Common myeloid progenitor, CD34-positive (primary cell): ENCODE measurements around the gene NPPC.
"Not testable (repeated sequence)": the region's sequence is repeated elsewhere in the genome, so short reads cannot be mapped to it uniquely, and the experiment has no call there.

ENCODE experiments used
- CTCF ChIA-PET: fragments of 350-600 bp; sonication (Branson Sonifier 250); formaldehyde crosslinking; loops from one replicate; lab custom pipeline; 2021; ENCODE audit warnings: antibody characterized with exemption; lab: Charles Lee
- POLR2A ChIA-PET: fragments of 350-600 bp; sonication (Branson Sonifier 250); formaldehyde crosslinking; loops from one replicate; lab custom pipeline; 2021; ENCODE audit warnings: antibody characterized with exemption; lab: Charles Lee
- DNase-seq, 3 donors: peaks; one replicate each; pipeline versions ENCODE4 v3.0.0 to v3.0.0-alpha.2; 2013
- H3K27ac ChIP-seq, 2 experiments: 1 replicate in 1 of 2; 2 replicates in 1 of 2; pipeline ENCODE4 v1.7.0; 2013; ENCODE audit warnings: inconsistent platforms in 2 of 2, low read length in 2 of 2, mild to moderate bottlenecking in 2 of 2, low read depth in 1 of 2, moderate library complexity in 1 of 2; ENCODE audit not compliant: severe bottlenecking in 2 of 2, insufficient read depth in 1 of 2, poor library complexity in 1 of 2
- H3K27me3 ChIP-seq, 5 experiments: replicated peaks in 2 of 5; 1 replicate in 3 of 5; 2 replicates in 2 of 5; pipeline versions ENCODE4 v1.6.1 to v1.7.0; 2013; ENCODE audit warnings: low read length in 4 of 5, mild to moderate bottlenecking in 2 of 5, moderate library complexity in 2 of 5, inconsistent platforms in 1 of 5; ENCODE audit not compliant: insufficient read depth in 5 of 5, control insufficient read depth in 4 of 5
- H3K36me3 ChIP-seq, 4 experiments: 1 replicate in 2 of 4; 2 replicates in 2 of 4; pipeline versions ENCODE4 v1.6.1 to v1.7.0; 2013; ENCODE audit warnings: low read length in 3 of 4, control low read depth in 1 of 4, mild to moderate bottlenecking in 1 of 4; ENCODE audit not compliant: control insufficient read depth in 4 of 4, insufficient read depth in 4 of 4
- H3K4me1 ChIP-seq, 4 experiments: 1 replicate in 3 of 4; 2 replicates in 1 of 4; pipeline versions ENCODE4 v1.6.1 to v1.7.1; 2013; ENCODE audit warnings: low read length in 3 of 4, mild to moderate bottlenecking in 3 of 4, control low read depth in 1 of 4, inconsistent platforms in 1 of 4, moderate library complexity in 1 of 4; ENCODE audit not compliant: control insufficient read depth in 4 of 4, insufficient read depth in 4 of 4; ENCODE audit errors: control extremely low read depth in 1 of 4
- H3K4me3 ChIP-seq, 7 experiments: 1 replicate in 4 of 7; 2 replicates in 3 of 7; pipeline versions ENCODE4 v1.5.1 to v1.7.0; 2013; ENCODE audit warnings: mild to moderate bottlenecking in 7 of 7, low read length in 6 of 7, moderate library complexity in 6 of 7, inconsistent platforms in 2 of 7, low read depth in 2 of 7, control low read depth in 1 of 7; ENCODE audit not compliant: insufficient read depth in 4 of 7, control insufficient read depth in 1 of 7; ENCODE audit errors: extremely low read depth in 1 of 7
- H3K9me3 ChIP-seq, 5 experiments: 1 replicate in 4 of 5; 2 replicates in 1 of 5; pipeline versions ENCODE4 v1.6.1 to v1.7.1; 2013; ENCODE audit warnings: low read length in 4 of 5, mild to moderate bottlenecking in 2 of 5, inconsistent platforms in 1 of 5, low read depth in 1 of 5, moderate library complexity in 1 of 5; ENCODE audit not compliant: control insufficient read depth in 4 of 5, insufficient read depth in 2 of 5; ENCODE audit errors: control extremely low read depth in 1 of 5
- WGBS: methylation state at CpG from one replicate; pipeline ENCODE4 v1.1.5; 2013; ENCODE audit not compliant: insufficient coverage; 5-methylcytosine and 5-hydroxymethylcytosine counted together

The NPPC gene

DNA sequence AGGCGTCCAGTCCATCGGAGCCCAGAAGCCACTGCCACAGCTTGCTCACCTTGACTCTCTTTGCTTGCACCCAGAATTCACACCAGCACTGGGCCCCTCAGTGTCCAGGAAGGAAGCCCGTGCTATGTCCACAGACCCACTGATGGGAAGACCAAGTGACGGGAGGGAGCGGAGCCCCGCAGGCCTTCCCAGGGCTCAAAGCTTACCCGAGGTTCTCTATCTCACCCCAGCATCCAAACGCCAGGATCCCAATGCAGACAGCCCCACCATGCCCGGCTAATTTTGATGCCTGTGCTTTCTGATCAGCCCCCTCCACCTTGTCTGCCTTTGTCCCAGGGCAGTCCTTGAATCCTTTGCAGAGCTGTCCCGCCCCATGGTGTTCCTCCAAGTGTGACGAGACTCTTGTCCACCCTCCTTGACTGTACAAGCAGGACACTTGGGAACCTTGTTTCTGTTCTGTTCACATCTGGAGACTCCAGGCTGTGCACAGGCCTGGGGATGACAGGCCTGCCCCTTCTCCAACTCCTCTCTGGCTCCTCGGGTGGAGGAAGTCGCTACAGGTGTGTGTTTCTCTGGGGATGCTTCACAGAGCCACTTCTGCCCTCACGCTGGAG lies 12.0 kb downstream of the NPPC start:
- Histone ChIP-seq H3K4me1 (peaks cover 0 to 16% (median 10%) of the 10 kb centered on the region in 4 experiments), H3K4me3 (no peak overlapping the region), H3K9me3 (no peaks in the 10 kb centered on the region), H3K36me3 (no peaks in the 10 kb centered on the region), H3K27me3 (peaks cover 0 to 11% (median 2%) of the 10 kb centered on the region in 5 experiments), H3K27ac (no peak overlapping the region)
- ChIA-PET CTCF (interaction anchor here (1.2 kb wide), 1 partner anchor 11 kb away, joined by 7 read pairs; the partner anchor contains the start of gene NPPC), POLR2A (no interaction called here)
- 91% methylated on average over 13 of the region's 14 CpGs for WGBS
- no peak for DNase-seq

DNA sequence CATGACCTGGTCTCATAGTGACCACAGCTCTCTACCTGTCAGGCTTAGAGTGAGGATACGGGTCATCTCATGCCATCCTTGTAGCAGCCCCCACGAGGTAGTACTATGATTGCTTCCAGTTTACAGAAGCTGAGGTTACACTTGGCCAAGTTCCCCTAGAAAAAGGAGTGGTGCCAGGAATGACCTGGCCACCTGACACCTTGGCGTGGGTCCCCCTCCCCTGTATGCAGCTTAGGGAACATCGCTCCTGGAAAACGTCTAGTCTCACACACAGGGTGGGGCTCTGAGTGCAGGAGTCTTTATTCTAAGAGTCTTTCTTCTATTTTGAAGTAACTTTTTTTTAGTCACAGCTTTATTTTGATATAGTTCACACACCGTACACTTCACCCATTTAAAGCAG lies 14.8 kb downstream of the NPPC start:
- POLR2A ChIA-PET = no interaction called here
- H3K27me3 ChIP-seq = peaks cover 0 to 9% (median 0%) of the 10 kb centered on the region in 5 experiments
- no peak overlapping the region for H3K4me3 ChIP-seq
- H3K9me3 ChIP-seq = no peaks in the 10 kb centered on the region
- no peak for DNase-seq
- no peak overlapping the region for H3K27ac ChIP-seq
- CTCF ChIA-PET = interaction anchor here (0.9 to 1.6 kb wide), 4 partner anchors 9 to 458 kb away, joined by 3 to 4 read pairs (median 3); no protein-coding TSS in a partner anchor
- no peaks in the 10 kb centered on the region for H3K36me3 ChIP-seq
- H3K4me1 ChIP-seq = peaks cover 0 to 17% (median 13%) of the 10 kb centered on the region in 4 experiments
- 56% methylated on average over 3 of the region's 6 CpGs for WGBS

DNA sequence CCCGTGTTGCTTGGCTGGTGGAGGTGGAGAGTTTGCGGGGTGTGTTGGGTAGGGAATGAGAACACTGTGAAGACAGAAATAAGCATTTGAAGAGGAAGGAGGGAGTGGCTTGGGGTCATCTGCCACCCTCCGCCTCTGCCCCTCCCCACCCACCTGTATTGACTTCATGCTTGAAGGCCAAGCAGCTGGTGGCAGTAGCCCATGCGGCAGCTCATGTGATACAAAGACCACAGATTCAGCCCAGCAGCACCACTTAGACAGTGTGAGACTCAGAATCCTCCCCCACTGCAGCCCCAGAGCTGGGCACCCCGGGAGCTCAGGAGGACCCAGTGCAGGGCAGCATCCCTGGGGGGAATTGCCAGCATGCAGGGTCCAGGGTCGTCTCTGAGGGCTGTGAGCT lies 15.4 kb downstream of the NPPC start:
- H3K9me3 ChIP-seq = no peaks in the 10 kb centered on the region
- no peak overlapping the region for H3K4me3 ChIP-seq
- H3K27ac ChIP-seq = no peak overlapping the region
- DNase-seq = no peak
- peaks cover 0 to 9% (median 0%) of the 10 kb centered on the region in 5 experiments for H3K27me3 ChIP-seq
- ChIA-PET CTCF (interaction anchor here (1.5 to 1.6 kb wide), 2 partner anchors 230 to 459 kb away, joined by 3 to 4 read pairs; no protein-coding TSS in a partner anchor), POLR2A (no interaction called here)
- WGBS = 80% methylated on average over 1 of the region's 6 CpGs
- H3K36me3 ChIP-seq = no peaks in the 10 kb centered on the region
- peaks cover 0 to 20% (median 13%) of the 10 kb centered on the region in 4 experiments for H3K4me1 ChIP-seq

DNA sequence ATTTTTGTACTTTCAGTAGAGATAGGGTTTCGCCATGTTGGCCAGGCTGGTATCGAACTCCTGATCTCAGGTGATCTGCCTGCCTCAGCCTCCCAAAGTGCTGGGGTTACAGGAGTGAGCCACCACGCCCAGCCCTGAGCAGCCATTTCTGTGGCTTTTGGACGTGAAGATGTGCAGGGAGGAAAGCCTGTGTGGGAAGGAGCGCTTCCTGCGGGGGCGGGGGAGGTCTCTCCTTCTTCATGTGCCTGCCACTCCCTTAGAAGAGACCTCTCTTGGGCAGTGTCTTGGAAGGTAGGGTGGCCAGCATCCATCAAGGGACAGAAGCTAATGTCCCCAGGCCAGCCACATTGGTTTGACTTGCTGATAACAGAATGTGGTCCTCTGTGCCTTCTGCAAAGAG lies 16.0 kb downstream of the NPPC start:
- H3K27ac ChIP-seq, DNase-seq, H3K27me3 ChIP-seq, H3K4me3 ChIP-seq, POLR2A ChIA-PET, H3K36me3 ChIP-seq, H3K9me3 ChIP-seq: not testable (repeated sequence)
- 55% methylated on average over 5 of the region's 7 CpGs for WGBS
- peaks cover 0 to 20% (median 13%) of the 10 kb centered on the region in 4 experiments for H3K4me1 ChIP-seq
- CTCF ChIA-PET = interaction anchor here (1.5 kb wide), 1 partner anchor 460 kb away, joined by 3 read pairs; no protein-coding TSS in a partner anchor

DNA sequence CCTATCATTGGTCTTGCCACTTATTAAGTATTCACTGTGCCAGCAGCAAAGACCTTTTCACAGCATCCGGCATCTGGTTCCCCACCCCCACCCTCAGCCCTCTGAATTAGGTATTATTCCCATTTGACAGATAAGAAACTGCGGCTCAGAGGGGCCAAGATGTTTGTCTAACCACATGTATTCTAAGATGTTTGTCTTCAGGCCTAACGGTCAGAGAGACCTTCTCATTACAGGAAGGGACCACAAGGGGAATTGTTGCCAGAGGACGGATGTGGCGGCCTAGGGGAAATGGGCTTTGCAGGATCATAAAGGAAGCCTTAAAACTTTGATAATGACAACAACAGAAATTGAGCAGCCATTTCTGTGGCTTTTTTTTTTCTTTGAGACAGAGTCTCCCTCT lies 16.6 kb downstream of the NPPC start:
- CTCF ChIA-PET = interaction anchor here (1.1 to 4.9 kb wide), 4 partner anchors 8 to 460 kb away, joined by 3 to 27 read pairs (median 4); no protein-coding TSS in a partner anchor

DNA sequence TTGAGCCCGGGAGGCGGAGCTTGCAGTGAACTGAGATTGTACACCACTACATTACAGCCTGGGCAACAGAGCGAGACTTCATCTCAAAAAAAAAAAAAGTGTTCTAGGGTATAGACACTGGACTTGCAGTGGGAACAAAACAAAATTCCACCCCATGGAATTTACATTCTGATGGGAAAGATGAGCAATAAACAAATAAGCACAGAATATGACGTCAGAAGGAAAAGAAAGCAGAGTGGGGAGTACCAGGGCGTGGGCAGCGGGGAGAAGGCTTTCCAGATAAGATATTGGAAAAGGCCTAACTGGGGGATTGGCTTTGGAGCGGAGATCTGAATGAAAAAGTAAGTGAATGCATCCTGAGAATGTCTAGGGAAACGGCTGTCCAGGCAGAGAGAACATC lies 17.6 kb downstream of the NPPC start:
- no peak for DNase-seq
- Histone ChIP-seq H3K9me3 (no peaks in the 10 kb centered on the region), H3K4me3 (no peak overlapping the region), H3K36me3 (no peaks in the 10 kb centered on the region), H3K27me3 (peaks cover 0 to 9% (median 0%) of the 10 kb centered on the region in 5 experiments), H3K4me1 (peaks cover 0 to 20% (median 13%) of the 10 kb centered on the region in 4 experiments), H3K27ac (no peak overlapping the region)
- ChIA-PET POLR2A (no interaction called here), CTCF (interaction anchor here (0.6 to 5.3 kb wide), 8 partner anchors 9 to 418 kb away, joined by 3 to 42 read pairs (median 6); no protein-coding TSS in a partner anchor)
- 100% methylated on average over 4 of the region's 8 CpGs for WGBS

More for the DNA sequence above, 16.6 kb downstream of the NPPC start:
- Histone ChIP-seq H3K9me3 (no peaks in the 10 kb centered on the region), H3K27ac (no peak overlapping the region), H3K4me1 (peaks cover 0 to 20% (median 13%) of the 10 kb centered on the region in 4 experiments), H3K4me3 (no peak overlapping the region), H3K36me3 (no peaks in the 10 kb centered on the region), H3K27me3 (peaks cover 0 to 9% (median 0%) of the 10 kb centered on the region in 5 experiments)
- 7% methylated on average over 4 of the region's 5 CpGs for WGBS
- POLR2A ChIA-PET = no interaction called here
- DNase-seq = peak; percentile 11 to 59 (median 52)

DNA sequence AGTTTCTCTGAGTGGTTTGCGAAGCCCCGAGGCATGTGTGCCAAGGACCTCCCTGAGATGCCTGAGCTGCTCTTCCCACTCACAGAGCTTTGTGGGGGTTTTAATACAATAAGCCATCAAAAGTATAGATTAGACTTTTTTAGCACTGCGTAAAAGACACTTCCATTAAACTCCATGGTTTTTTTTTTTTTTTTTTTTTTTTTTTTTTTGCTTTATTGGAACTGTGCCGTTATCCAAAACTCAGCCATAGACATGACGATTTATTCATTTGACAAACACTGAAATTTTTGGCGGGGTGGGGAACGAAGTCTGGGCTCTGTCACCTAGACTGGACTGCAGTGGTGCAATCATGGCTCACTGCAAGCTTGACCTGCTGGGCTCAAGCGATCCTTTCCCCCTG lies 18.4 kb downstream of the NPPC start:
- ChIA-PET POLR2A (no interaction called here), CTCF (interaction anchor here (0.6 to 5.3 kb wide), 12 partner anchors 10 to 532 kb away, joined by 3 to 42 read pairs (median 5); no protein-coding TSS in a partner anchor)
- no peak overlapping the region for H3K4me3 ChIP-seq
- peaks cover 0 to 20% (median 13%) of the 10 kb centered on the region in 4 experiments for H3K4me1 ChIP-seq
- H3K27ac ChIP-seq = no peak overlapping the region
- H3K36me3 ChIP-seq = no peaks in the 10 kb centered on the region
- 95% methylated on average over 5 of the region's 8 CpGs for WGBS
- H3K27me3 ChIP-seq = peaks cover 0 to 9% (median 0%) of the 10 kb centered on the region in 5 experiments
- no peaks in the 10 kb centered on the region for H3K9me3 ChIP-seq
- no peak for DNase-seq
